Glomerular endothelial cell (primary cell): Measurements from ENCODE around the gene NFATC3. TPM values are rescaled to one million over a fixed set of nuclear protein-coding genes. Genes with fewer than 3 reads are reported as not detected.

Experiments used
- DNase-seq: peaks from one replicate; pipeline ENCODE4 v3.0.0-alpha.2; 2011; ENCODE audit warnings: low read depth, low spot score; ENCODE audit errors: extremely low read depth
- total RNA-seq: library from RNA; depleted of rRNA; stranded (reverse); fragments of >200 nt; gene quantifications from 2 replicates; pipeline ENCODE4 v1.2.3, GENCODE V29; 2015

NFATC3 gene
- total RNA-seq, 1 donor from 2014 or later = 22.8 TPM

GRCh38 chr16:68179855-68180254 lies 94.7 kb downstream of the NFATC3 start:
- DNase-seq = no peak

DNA sequence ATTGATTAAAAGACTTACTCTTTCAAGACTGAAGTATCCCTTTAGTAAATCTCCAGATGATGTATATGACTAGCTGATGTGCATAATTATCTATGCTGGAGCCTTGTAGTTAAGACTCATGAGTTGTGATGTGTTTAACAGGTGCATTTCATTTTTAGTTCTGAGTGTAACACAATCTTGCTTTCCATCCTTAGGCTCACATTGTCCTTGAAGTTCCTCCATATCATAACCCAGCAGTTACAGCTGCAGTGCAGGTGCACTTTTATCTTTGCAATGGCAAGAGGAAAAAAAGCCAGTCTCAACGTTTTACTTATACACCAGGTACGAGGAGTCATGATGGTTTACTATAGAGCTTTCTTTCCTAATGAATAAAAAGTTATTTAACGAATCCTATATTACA lies 97.9 kb downstream of the NFATC3 start:
- DNase-seq = no peak

DNA sequence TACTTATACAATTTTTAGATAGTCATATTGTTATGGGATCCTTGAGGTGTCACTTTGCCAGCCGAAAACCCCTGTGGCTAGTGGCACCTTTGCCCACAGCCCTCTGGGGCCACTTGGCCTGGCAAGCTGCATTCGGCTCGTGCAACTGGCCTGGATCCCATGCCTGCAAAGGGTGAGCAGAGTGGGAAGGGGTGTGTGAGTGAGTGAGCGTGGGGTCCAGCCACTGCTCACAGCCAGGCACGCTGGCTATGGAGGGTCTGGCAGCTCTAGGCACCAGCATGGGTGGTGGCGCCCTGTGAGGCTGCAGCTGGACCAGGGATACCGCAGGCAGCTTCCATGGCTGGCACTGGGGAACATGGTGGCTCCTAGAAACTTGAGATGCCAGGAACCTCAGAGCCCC lies 101.7 kb downstream of the NFATC3 start:
- no peak for DNase-seq

GRCh38 chr16:68187505-68187904 lies 102.3 kb downstream of the NFATC3 start:
- no peak for DNase-seq

DNA sequence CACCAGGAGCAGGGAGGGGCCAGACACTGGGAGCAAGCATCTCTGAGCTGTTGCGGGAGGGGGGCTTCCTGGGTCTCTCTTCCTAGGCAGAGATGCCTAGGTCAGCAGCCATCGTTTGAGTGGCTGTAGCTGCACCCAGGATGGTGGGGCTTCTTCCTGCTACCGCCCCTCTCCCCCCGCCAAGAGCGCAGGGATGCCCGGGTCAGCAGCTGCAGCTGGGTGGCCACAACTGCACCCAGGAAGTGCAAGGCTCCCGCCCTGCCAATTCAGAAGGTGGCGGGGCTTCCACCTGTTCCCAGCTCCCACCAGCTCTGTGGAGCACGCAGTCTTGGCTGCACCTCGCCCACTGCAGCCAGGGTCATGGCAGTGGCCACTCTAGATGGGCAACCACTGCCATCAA lies 103.0 kb downstream of the NFATC3 start:
- DNase-seq = no peak

DNA sequence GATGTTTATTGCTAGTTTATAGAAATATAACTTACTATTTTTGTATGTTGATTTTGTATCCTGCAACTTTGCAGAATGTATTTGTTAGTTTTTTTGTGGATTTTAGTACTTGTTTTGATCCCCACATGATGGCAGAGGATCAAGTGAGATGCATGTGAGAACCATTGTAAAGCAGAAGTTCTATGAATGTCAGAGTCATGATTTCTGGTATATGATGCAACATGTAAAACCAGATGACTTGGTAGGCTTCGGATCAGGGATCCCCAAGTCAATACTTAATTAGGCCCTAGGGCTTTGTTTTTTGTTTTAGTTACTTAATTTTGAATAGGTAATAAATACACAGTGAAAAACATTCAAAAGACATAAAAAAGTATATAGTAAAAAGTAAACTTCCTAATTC lies 104.9 kb downstream of the NFATC3 start:
- no peak for DNase-seq

DNA sequence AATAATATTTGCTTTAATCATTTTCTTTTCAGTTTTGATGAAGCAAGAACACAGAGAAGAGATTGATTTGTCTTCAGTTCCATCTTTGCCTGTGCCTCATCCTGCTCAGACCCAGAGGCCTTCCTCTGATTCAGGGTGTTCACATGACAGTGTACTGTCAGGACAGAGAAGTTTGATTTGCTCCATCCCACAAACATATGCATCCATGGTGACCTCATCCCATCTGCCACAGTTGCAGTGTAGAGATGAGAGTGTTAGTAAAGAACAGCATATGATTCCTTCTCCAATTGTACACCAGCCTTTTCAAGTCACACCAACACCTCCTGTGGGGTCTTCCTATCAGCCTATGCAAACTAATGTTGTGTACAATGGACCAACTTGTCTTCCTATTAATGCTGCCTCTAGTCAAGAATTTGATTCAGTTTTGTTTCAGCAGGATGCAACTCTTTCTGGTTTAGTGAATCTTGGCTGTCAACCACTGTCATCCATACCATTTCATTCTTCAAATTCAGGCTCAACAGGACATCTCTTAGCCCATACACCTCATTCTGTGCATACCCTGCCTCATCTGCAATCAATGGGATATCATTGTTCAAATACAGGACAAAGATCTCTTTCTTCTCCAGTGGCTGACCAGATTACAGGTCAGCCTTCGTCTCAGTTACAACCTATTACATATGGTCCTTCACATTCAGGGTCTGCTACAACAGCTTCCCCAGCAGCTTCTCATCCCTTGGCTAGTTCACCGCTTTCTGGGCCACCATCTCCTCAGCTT lies 105.8 kb downstream of the NFATC3 start:
- no peak for DNase-seq

DNA sequence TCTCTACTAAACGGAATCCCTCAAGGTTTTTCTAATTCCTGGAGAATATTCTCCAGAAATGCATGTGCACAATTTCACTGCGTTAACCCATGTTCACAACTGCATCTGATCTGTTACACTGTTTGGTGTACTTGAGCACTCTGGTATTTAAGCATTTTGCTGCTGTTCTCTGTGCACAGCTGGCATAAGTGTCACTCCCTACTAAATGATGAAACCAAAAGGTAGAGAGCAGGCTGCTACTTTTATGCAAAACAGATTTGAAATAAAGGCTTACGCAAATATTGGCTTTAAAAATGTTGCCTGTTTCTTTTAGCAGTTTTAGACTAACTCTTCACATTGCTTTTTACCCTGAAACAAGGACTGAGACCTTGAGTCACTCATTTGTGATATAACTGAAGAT lies 109.1 kb downstream of the NFATC3 start:
- DNase-seq = no peak

DNA sequence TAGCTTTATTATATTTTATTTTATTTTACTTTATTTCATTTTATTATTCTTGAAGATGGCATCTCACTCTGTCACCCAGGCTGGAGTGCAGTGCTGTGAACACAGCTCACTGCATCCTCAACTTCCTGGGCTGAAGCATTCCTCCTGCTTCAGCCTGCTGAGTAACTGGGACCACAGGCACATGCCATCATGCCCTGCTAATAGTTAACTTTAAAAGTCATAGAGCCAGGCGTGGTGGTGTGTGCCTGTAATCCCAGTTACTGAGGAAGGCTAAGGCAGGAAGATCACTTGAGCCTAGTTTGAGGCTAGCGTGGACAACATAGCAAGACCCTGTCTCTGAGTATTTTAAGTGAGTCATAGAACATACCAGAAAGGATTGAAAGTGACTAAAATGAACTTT lies 112.1 kb downstream of the NFATC3 start:
- DNase-seq = no peak

- no peak for DNase-seq
Observed at GRCh38 chr16:68200088-68200783, 115.1 kb downstream of the NFATC3 start.

DNA sequence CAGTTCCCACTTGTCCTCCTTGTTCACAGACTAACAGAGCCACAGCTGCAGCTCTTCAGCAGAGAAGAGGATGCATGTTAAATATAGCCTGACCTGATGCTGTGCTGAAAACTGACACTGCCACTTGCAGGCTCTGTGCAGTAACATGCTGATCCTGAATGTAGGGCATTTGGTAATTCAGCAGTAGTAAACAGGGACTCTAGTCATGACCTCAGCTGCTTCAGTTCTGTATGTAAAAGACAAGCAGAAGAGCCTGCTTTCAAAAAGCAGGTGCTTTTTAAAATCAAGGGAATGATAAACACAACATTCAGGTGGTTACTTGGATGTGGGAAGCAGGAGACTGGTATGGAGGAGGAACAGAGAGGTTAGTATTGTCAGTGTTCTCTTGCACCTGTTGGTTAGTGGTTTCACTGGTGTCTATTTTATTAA lies 116.9 kb downstream of the NFATC3 start:
- DNase-seq = no peak

DNA sequence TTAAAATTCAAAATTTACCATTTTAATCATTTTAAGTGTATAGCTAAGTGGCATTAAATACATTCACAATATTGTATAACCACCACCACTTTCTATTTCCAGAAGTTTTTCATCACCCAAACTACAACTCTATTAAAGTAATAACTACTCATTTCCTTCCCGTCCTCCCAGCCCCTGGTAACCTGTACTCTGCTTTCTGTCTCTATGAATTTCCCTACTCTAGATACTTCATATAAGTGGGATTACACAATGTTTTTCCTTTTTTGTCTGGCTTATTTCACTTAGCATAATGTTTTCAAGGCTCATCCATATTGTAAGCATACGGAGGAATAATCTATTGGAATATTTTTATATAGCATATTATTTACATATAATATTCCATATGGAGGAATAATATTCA lies 121.1 kb downstream of the NFATC3 start:
- no peak for DNase-seq

- no peak for DNase-seq
Observed at GRCh38 chr16:68214726-68215125, 129.6 kb downstream of the NFATC3 start.

GRCh38 chr16:68215302-68215701 lies 130.1 kb downstream of the NFATC3 start:
- DNase-seq = no peak

GRCh38 chr16:68216240-68216639 lies 131.1 kb downstream of the NFATC3 start:
- no peak for DNase-seq

DNA sequence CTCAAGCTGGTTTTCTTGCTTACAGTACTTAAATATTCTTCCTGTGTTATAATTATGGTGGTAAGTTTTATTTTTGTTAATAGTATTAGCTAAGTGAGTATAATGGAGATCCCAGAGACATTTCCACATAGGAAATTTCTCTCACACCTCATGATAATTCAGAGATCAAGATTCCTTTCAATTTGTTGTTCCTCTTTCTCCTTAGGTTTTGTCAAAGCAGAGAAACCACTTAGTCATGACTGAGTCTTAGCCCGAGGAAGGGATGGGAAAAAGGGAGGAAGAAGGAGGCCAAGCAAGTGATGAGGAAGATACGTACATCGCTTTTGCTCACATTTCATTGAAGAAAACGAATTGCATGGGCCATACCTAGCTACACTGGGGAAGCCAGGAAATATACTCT lies 132.3 kb downstream of the NFATC3 start:
- no peak for DNase-seq

GRCh38 chr16:68219725-68220351 lies 134.7 kb downstream of the NFATC3 start:
- DNase-seq = no peak

GRCh38 chr16:68223072-68223471 lies 137.9 kb downstream of the NFATC3 start:
- no peak for DNase-seq

- DNase-seq = no peak
Observed at GRCh38 chr16:68226116-68226515, 140.9 kb downstream of the NFATC3 start.

- DNase-seq = no peak
Observed at GRCh38 chr16:68227183-68227793, 142.1 kb downstream of the NFATC3 start.

GRCh38 chr16:68227850-68228553 lies 142.8 kb downstream of the NFATC3 start:
- no peak for DNase-seq
